Ureter (tissue), 1 donor: ENCODE data around the gene CDS2. TPM values are rescaled to one million over a fixed set of nuclear protein-coding genes. Genes with fewer than 3 reads are reported as not detected.
A peak's percentile ranks its signal among the peaks of the same experiment; 100 is the strongest.

Source experiments
- DNase-seq: peaks from one replicate; pipeline ENCODE4 v3.0.0-alpha.2; 2020; ENCODE audit warnings: low spot score
- total RNA-seq: library from RNA; stranded (reverse); gene quantifications from one replicate; pipeline ENCODE4 v1.2.4, GENCODE V29; 2023
- donor health status: DM: yes; HTN: yes; CAD: no.

CDS2 gene
- total RNA-seq, 1 donor from 2014 or later, result 58.1 TPM

GRCh38 chr20:5181492-5181891 lies 54.7 kb downstream of the CDS2 start:
- no peak for DNase-seq

GRCh38 chr20:5181958-5182357 lies 55.1 kb downstream of the CDS2 start:
- no peak for DNase-seq

DNA sequence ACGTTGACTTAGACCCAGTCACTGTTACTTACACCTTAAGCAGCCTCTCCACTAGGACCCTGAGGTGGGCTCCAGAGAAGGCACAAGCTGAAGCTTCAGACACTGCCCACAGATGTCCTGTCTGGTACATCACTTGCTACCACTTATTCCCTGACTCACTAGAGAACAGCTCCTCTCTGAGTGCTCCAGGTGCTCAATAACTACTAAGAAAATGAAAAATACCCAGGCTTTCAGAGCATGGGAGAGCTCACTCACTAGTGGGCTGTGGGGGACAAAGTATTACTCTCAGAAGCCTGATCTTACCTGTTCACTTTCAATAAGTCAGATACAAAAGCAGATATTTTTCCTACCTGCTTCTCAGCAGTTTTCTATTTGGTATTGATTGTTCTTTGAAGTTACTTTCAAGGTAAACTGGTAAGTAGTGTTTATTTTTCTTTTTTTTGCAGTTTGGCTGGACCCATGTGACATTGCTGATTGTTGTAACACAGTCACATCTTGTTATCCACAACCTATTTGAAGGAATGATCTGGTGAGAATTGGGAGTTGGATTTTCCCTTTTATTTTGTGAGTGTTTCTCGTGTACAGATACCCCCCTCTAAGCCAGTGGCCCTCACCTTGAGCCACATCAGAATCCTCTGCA lies 55.9 kb downstream of the CDS2 start:
- peak; percentile 22 for DNase-seq

GRCh38 chr20:5183731-5184474 lies 57.1 kb downstream of the CDS2 start:
- DNase-seq, result no peak

DNA sequence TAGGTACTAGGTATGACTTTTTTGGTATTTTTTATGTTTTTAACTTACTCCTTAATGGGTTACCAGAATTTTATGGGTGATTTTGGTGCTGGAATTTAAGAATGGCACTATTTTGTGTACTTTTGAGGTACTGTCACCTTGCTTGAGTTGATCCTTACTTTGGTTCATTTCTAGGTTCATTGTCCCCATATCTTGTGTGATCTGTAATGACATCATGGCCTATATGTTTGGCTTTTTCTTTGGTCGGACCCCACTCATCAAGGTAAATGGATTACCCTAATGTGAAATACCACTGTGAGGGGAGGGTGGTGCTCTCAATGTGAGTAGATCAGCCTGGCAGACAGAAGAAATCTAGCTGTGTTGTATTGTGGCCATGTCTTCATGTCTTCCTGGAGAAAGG lies 57.9 kb downstream of the CDS2 start:
- DNase-seq, result no peak

DNA sequence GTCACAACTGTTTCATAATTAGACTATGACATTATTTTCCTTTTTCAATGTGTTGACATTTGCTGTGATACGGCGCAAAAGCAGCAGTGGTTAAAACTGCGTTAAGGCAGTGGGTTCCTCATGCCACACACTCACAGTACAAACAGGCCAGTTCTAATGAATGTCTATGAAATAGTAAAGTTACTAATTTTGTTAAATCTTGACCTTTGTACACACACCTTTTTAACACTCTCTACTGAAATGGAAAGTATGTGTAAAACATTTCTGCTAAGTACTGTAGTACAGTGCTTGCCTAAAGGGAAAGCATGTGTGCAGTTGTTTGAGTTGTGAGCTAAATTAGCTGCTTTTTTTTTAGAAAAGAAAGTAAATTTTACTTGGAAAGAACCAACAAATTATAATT lies 60.3 kb downstream of the CDS2 start:
- no peak for DNase-seq

DNA sequence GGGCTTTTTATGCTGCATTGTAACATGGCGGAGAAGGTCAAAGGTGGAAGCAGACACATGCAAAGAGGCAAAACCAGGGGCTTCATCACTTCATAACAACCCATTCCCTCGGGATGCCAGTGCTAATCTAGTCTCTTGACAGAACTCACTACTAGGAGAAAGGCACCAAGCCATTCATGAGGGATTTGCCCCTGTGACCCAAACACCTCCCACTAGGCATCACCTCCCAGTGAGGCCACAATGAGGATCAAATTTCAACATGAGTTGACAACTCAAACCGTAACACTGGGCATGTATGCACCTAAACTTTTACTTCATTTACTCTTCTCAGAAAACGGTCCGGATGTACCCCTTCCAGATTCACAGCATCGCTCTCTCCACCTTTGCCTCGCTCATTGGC lies 61.9 kb downstream of the CDS2 start:
- DNase-seq, result no peak

- DNase-seq, result no peak
Observed at GRCh38 chr20:5189917-5190316, 63.1 kb downstream of the CDS2 start.

DNA sequence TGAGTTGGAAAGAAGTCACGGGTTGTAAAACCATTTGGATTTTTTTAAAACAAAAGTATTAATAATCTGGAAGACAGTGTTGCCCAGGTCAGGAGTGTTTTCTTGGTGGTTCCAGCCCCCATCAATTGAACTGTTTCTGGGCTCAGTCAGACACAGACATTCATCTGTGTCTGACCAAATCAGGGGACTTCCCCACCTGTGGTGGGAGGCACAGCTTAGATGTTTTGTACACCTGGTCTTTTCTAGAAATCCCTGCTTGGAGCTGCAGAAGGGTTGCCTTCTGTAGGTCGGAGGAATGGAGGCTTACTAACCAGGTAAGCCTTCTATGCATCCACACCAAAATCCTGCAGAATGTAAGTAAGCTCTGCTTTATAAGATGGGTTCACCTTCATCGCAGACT lies 63.6 kb downstream of the CDS2 start:
- DNase-seq, result no peak

- DNase-seq, result peak; percentile 60
Observed at GRCh38 chr20:5191829-5192569, 65.2 kb downstream of the CDS2 start.

DNA sequence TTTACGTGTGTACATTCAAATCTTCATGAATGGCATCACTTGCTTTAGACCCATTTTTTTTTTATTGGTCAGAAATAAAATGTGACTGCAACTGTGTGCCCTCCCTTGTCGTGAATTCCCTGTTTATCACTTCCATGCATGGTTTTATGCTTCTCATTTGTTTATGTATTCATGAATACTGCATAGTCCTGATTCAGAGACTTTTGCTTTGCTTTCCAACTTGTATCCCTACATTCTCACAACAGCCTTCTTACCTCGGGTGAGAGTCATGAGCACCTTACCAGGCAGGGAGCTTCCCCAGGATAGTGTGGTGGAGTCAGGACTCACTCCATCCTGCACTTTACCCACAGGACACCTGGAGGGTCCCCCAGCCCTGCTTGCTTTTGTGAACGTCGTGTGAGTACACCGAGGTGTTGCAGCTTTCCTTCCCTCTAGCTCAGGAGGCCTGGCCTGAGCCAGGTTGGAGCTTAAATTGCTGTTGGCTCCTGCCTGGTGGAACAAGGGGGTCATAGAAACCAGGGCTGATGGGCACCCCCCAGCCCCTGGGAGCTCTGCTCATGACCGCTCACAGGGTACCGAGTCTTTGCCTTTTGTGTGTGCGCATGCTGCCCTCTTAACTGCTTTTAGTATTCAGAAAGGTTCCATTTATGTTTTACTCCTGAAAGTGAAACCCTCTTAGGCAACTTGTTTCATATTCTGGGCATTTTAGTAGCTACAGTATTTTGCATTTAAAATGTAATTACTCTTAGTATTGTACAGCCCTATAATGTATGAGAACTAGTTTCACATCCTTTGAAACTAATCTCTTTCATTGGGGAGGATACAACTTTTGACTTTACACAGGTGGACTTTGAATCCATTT lies 66.0 kb downstream of the CDS2 start:
- no peak for DNase-seq

DNA sequence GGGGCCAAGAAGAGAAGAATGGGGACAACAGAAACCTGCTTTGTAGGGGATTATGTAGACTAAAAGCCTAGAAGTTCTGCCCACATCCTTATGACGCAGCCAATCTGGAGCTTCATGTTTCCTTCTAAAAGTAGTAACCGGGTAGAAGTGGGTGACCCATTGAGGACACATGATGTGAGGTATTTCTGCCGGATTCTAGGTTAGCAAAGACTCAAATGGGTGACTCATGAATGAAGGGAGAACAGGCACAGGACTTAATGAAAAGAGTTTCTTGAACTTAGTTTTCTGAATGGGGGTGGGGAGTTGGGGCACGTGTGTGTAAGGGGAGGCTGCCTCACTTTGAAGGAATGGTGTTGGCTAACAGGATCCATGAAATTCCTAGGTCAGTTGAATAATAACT lies 68.8 kb downstream of the CDS2 start:
- no peak for DNase-seq

DNA sequence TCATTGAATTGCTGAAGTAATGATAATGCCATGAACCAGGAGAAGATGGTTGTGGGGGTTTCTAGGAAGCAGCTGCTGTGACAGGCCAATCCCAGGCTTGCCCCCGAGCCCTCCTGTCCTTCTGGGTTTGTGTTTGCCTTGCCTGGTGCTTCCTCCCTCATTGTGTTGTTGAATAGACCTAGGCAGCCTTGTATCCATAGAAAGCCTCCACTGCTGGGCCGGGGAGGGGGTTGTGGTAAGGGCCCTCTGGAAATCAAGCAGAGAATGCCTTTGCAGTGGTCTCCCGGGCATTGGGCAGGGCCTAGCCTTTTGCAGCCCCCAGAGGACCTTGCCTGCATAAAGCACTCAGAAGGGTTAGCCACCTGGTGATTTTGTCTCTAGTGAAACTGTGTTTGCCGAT lies 69.3 kb downstream of the CDS2 start:
- no peak for DNase-seq

DNA sequence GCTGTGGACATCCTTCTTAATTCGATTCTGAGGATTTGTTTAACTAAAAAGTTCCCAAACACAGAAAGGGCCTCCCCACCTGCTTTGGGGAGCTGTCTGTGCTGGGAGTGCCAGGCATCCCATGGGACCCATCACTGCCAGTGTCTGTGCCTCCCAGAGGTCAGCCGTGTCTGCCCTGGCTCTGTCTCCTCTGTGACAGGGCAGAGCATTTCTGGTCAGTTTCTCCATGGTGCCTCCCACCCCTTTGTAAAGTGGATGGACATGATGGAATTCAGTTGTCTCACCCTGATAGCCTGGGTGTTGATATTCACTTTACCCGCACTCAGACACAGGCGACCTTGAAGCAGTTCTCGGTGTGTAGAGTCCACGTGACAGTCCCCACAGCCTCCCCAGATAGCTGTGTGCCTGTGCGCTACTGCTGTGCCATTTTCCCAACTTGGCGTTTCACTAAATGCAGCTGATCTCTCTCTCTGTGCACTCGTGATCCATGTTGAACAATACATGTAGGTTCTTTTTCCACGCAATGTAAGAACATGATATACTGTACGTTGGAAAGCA lies 70.5 kb downstream of the CDS2 start:
- no peak for DNase-seq

DNA sequence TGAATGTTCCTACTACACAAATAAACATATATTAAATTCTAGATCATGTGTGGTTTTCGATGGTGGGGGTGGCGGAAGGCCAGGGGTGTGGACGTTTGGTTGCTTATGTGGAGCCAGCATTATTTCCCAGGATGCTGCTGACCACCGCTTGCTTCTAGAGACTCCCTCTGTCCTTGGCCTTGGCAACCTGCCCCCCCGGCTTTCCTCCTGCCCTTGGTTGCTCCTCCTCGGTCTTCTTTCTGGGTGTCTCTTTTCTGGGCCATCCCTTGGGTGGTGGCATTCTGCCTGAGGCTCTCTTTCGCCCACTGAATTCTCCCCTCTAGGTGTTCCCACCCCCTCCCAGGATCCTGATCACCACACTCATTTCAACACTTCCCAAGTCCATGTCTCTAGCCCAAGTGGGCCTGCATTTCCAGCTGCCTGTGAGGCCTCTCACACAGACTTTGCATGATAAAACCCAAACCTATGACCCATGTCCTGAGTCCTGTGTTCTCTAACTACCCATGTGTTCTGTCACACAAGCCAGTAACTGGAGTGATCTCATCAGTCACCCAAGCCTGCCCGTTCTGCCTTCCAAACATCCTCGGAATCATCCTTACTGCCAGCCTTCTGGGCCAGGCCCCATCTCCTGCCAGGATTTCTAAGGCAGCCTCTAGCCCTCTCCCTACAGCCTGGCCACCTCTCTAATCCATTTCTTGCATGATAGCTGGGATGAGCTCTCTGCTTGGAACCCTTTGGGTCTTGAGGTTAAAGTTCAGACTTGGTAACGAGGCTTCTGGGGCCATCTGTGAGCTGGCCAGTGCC lies 71.2 kb downstream of the CDS2 start:
- no peak for DNase-seq

GRCh38 chr20:5198651-5198924 lies 71.8 kb downstream of the CDS2 start:
- DNase-seq, result no peak

- no peak for DNase-seq
Observed at GRCh38 chr20:5203380-5203779, 76.6 kb downstream of the CDS2 start.

DNA sequence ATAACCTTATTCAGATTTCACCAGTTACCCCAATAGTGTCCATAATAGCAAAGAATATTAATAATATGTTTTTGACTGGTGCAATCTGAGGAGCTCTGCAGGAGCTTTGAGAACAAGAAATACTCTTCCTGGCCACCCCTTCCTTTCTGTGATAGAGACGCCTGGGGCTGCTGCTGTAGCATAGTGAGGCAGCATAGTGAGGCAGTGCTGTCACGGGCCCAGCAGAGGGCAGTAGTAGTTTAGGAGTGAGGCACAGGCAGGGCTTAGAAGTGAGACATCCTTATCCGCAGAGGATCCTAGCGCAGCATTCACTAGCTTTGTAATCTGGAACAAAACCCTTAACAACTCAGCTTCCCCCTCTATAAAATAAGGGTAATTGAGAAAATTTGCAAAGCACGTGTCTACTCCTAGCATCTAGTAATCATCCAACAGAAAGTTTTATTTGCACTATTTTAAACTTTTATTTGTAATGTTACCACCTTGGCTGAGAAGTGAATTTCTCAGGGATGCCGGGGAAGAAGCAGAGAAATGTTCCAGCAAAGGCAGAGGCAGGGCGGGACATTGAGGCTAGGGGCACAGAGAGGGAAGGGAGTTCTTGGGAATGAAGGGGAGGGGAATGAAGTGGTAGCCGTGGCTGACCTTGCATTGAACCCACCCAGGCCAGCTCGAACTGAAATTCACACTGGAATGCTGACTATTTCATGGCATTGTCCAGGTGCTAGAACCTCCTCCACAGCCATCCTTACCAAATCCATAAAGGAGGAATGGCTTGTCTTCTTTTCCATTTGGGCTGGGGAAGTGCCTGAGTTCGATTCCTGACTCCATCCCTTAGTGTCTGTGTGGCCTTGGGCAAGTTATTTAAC lies 78.8 kb downstream of the CDS2 start:
- DNase-seq, result peak; percentile 78

DNA sequence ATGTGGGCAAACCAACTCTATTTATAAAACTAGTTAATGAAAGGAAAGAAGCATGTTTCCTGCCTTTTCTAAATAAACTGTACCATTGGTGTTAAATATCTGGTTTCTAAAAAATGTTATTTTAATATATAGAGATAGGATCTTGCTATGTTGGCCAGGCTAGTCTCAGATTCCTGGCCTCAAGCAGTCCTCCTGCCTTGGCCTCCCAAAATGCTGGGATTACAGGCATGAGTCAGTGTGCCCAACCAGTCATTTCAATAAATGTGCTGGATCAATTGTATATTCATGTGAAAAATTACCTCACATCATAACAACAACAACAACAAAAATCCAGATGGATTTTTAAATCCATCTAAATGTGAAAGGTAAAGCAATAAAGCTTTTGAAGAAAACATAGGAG lies 80.3 kb downstream of the CDS2 start:
- no peak for DNase-seq
